H1 (cell line): Measurements from ENCODE around the gene ZNF619. TPM values are rescaled to one million over a fixed set of nuclear protein-coding genes. Genes with fewer than 3 reads are reported as not detected.

Experiments used
- CTCF ChIA-PET: fragments of 300-600 bp; sonication (Branson Sonifier 250); formaldehyde crosslinking; loops from one replicate; lab custom pipeline; 2021; ENCODE audit not compliant: partially characterized antibody; lab: Charles Lee
- POLR2A ChIA-PET: fragments of 300-600 bp; sonication (Branson Sonifier 250); formaldehyde crosslinking; loops from one replicate; lab custom pipeline; 2021; ENCODE audit warnings: inconsistent platforms; ENCODE audit not compliant: partially characterized antibody; lab: Charles Lee
- DNase-seq, 2 experiments: peaks; one replicate each; pipeline versions ENCODE4 v3.0.0 to v3.0.0-alpha.2; 2010 to 2022; ENCODE audit warnings: low spot score in 2 of 2, low read depth in 1 of 2, mixed read lengths in 1 of 2
- FAIRE-seq: peaks from 2 replicates; lab custom pipeline; 2011; peaks lifted over from hg19 to GRCh38; lab: Jason Lieb, UNC
- H2AFZ ChIP-seq: 2 replicates; pipeline ENCODE4 v1.8.1; 2012; ENCODE audit warnings: low read length, inconsistent platforms
- H2AK5ac ChIP-seq: 2 replicates; pipeline ENCODE4 v1.6.1; 2013; ENCODE audit warnings: low read depth, low read length
- H2BK120ac ChIP-seq: replicated peaks from 2 replicates; pipeline ENCODE3; 2013; ENCODE audit warnings: low read depth, low read length, inconsistent platforms
- H2BK12ac ChIP-seq: 2 replicates; pipeline ENCODE4 v1.6.1; 2013; ENCODE audit warnings: low read depth, low read length
- H2BK15ac ChIP-seq: 2 replicates; pipeline ENCODE4 v1.6.1; 2013; ENCODE audit warnings: low read length
- H2BK20ac ChIP-seq: 2 replicates; pipeline ENCODE4 v1.6.1; 2013; ENCODE audit warnings: low read length
- H2BK5ac ChIP-seq: 2 replicates; pipeline ENCODE4 v1.6.1; 2013; ENCODE audit warnings: low read depth, low read length
- H3K14ac ChIP-seq: 2 replicates; pipeline ENCODE4 v1.6.1; 2013; ENCODE audit warnings: inconsistent platforms; ENCODE audit not compliant: insufficient read length
- H3K18ac ChIP-seq: 2 replicates; pipeline ENCODE4 v1.6.1; 2013; ENCODE audit warnings: low read length; ENCODE audit errors: extremely low read depth
- H3K23ac ChIP-seq: 2 replicates; pipeline ENCODE4 v1.6.1; 2013; ENCODE audit warnings: inconsistent platforms; ENCODE audit not compliant: insufficient read length
- H3K23me2 ChIP-seq: 2 replicates; pipeline ENCODE4 v1.6.1; 2013; ENCODE audit warnings: low read depth, low read length
- H3K27ac ChIP-seq: 2 replicates; pipeline ENCODE4 v1.6.1; 2011; ENCODE audit warnings: low read depth, low read length, inconsistent platforms
- H3K27me3 ChIP-seq, 4 experiments: replicated peaks in 1 of 4; 1 replicate in 1 of 4; 2 replicates in 3 of 4; pipeline versions ENCODE4 v1.6.1 to v1.8.1; 2011 to 2013; ENCODE audit warnings: low read length in 3 of 4, mild to moderate bottlenecking in 3 of 4, inconsistent platforms in 2 of 4, mixed read lengths in 2 of 4, moderate library complexity in 1 of 4; ENCODE audit not compliant: control insufficient read depth in 3 of 4, insufficient read depth in 3 of 4; ENCODE audit errors: extremely low read depth in 1 of 4
- H3K36me3 ChIP-seq, 4 experiments: 2 replicates each; pipeline versions ENCODE4 v1.6.1 to v1.8.1; 2011 to 2013; ENCODE audit warnings: mild to moderate bottlenecking in 4 of 4, low read length in 3 of 4, moderate library complexity in 2 of 4, control low read depth in 1 of 4, inconsistent platforms in 1 of 4; ENCODE audit not compliant: insufficient read depth in 4 of 4, control insufficient read depth in 2 of 4
- H3K4ac ChIP-seq: replicated peaks from 2 replicates; pipeline ENCODE3; 2013; ENCODE audit warnings: low read length, low read depth, mixed read lengths, inconsistent platforms; ENCODE audit not compliant: insufficient read length
- H3K4me1 ChIP-seq, 4 experiments: replicated peaks in 1 of 4; 1 replicate in 1 of 4; 2 replicates in 3 of 4; pipeline versions ENCODE4 v1.6.1 to v1.8.1; 2011 to 2013; ENCODE audit warnings: low read length in 3 of 4, inconsistent platforms in 2 of 4, mixed read lengths in 1 of 4; ENCODE audit not compliant: insufficient read depth in 4 of 4, control insufficient read depth in 3 of 4
- H3K4me2 ChIP-seq, 2 experiments: 2 replicates each; pipeline versions ENCODE4 v1.6.1 to v1.8.1; 2011 to 2013; ENCODE audit warnings: low read depth in 2 of 2, low read length in 2 of 2, control low read depth in 1 of 2, inconsistent platforms in 1 of 2, mild to moderate bottlenecking in 1 of 2; ENCODE audit not compliant: insufficient read depth in 1 of 2
- H3K4me3 ChIP-seq, 4 experiments: fragments of 200-600, 300-600 bp in 1 of 4; sonication (generic), shearing (Covaris generic), sonication (Bioruptor Twin) in 1 of 4; 2 replicates each; pipeline versions ENCODE4 v1.5.1 to v1.8.1; 2011 to 2016; ENCODE audit warnings: low read length in 4 of 4, low read depth in 3 of 4, control low read depth in 2 of 4, inconsistent platforms in 2 of 4, mild to moderate bottlenecking in 2 of 4, mixed read lengths in 1 of 4, moderate library complexity in 1 of 4; ENCODE audit not compliant: insufficient read depth in 2 of 4; ENCODE audit errors: extremely low read depth in 1 of 4
- H3K56ac ChIP-seq: replicated peaks from 2 replicates; pipeline ENCODE3; 2013; ENCODE audit warnings: low read depth, mild to moderate bottlenecking, mixed read lengths, low read length, inconsistent platforms; ENCODE audit not compliant: insufficient read length
- H3K79me1 ChIP-seq: 2 replicates; pipeline ENCODE4 v1.6.1; 2013; ENCODE audit warnings: low read depth, low read length, control low read depth
- H3K79me2 ChIP-seq, 2 experiments: 2 replicates each; pipeline versions ENCODE4 v1.6.1 to v1.8.1; 2012 to 2013; ENCODE audit warnings: low read length in 2 of 2, mild to moderate bottlenecking in 2 of 2, inconsistent platforms in 1 of 2; ENCODE audit not compliant: insufficient read depth in 2 of 2, control insufficient read depth in 1 of 2
- H3K9ac ChIP-seq, 4 experiments: replicated peaks in 1 of 4; 1 replicate in 1 of 4; 2 replicates in 3 of 4; pipeline versions ENCODE4 v1.6.1 to v1.8.1; 2011 to 2013; ENCODE audit warnings: low read depth in 3 of 4, low read length in 3 of 4, control low read depth in 2 of 4, mild to moderate bottlenecking in 2 of 4, moderate library complexity in 2 of 4, inconsistent platforms in 1 of 4; ENCODE audit errors: extremely low read depth in 1 of 4
- H3K9me3 ChIP-seq, 2 experiments: 2 replicates each; pipeline versions ENCODE4 v1.6.1 to v1.8.1; 2012 to 2013; ENCODE audit warnings: mild to moderate bottlenecking in 2 of 2, moderate library complexity in 2 of 2, control low read depth in 1 of 2, inconsistent platforms in 1 of 2, low read depth in 1 of 2, low read length in 1 of 2, mixed read lengths in 1 of 2; ENCODE audit not compliant: insufficient read depth in 2 of 2
- H4K20me1 ChIP-seq, 2 experiments: replicated peaks in 1 of 2; 2 replicates each; pipeline versions ENCODE3 to v1.8.1; 2011 to 2013; ENCODE audit warnings: inconsistent platforms in 2 of 2, low read length in 2 of 2, mild to moderate bottlenecking in 1 of 2; ENCODE audit not compliant: insufficient read depth in 2 of 2, control insufficient read depth in 1 of 2
- H4K5ac ChIP-seq: 2 replicates; pipeline ENCODE4 v1.6.1; 2013; ENCODE audit warnings: low read length, low read depth, mixed read lengths, inconsistent platforms; ENCODE audit not compliant: insufficient read length
- H4K8ac ChIP-seq: 2 replicates; pipeline ENCODE4 v1.8.0; 2013; ENCODE audit warnings: mild to moderate bottlenecking, moderate library complexity, low read length, inconsistent platforms; ENCODE audit not compliant: insufficient read depth; ENCODE audit errors: extremely low read depth
- H4K91ac ChIP-seq: replicated peaks from 2 replicates; pipeline ENCODE3; 2013; ENCODE audit warnings: low read length, mixed read lengths, inconsistent platforms; ENCODE audit not compliant: insufficient read length
- BACH1 ChIP-seq: IDR thresholded peaks from 2 replicates; pipeline ENCODE4 v1.6.1; 2012; ENCODE audit warnings: low read length, improper control_type of control experiment
- CEBPB ChIP-seq: IDR thresholded peaks from 2 replicates; pipeline ENCODE4 v1.6.1; 2012; ENCODE audit warnings: low read depth, low read length
- E2F6 ChIP-seq: IDR thresholded peaks from 2 replicates; pipeline ENCODE4 v1.6.1; 2012; ENCODE audit warnings: inconsistent platforms
- GABPA ChIP-seq: IDR thresholded peaks from 2 replicates; pipeline ENCODE4 v1.6.1; 2011; ENCODE audit warnings: mild to moderate bottlenecking, low read length, moderate library complexity, borderline replicate concordance; ENCODE audit not compliant: insufficient read depth
- HDAC2 ChIP-seq, 2 experiments: fragments of 300-600 bp in 1 of 2; sonication (generic) in 1 of 2; IDR thresholded peaks; 2 replicates each; pipeline ENCODE4 v1.6.1; 2011 to 2012; ENCODE audit warnings: low read depth in 2 of 2, low read length in 2 of 2, mild to moderate bottlenecking in 2 of 2, moderate library complexity in 2 of 2, borderline replicate concordance in 1 of 2, inconsistent platforms in 1 of 2
- KDM1A ChIP-seq: fragments of 200-600, 300-600 bp; sonication (generic); IDR thresholded peaks from 2 replicates; pipeline ENCODE4 v1.7.1; 2016; ENCODE audit warnings: mild to moderate bottlenecking, low read length, borderline replicate concordance
- RAD21 ChIP-seq, 2 experiments: IDR thresholded peaks in 1 of 2; conservative IDR thresholded peaks in 1 of 2; 2 replicates each; pipeline ENCODE4 v1.6.1; 2011; ENCODE audit warnings: low read depth in 2 of 2, low read length in 2 of 2, improper control_type of control experiment in 1 of 2, inconsistent platforms in 1 of 2, mild to moderate bottlenecking in 1 of 2, moderate library complexity in 1 of 2
- SAP30 ChIP-seq: fragments of 300-600 bp; sonication (generic); IDR thresholded peaks from 2 replicates; pipeline ENCODE4 v1.7.1; 2012; ENCODE audit warnings: low read length, moderate library complexity, mild to moderate bottlenecking, inconsistent platforms; ENCODE audit not compliant: insufficient read depth, insufficient replicate concordance
- SUZ12 ChIP-seq: fragments of 200-600 bp; sonication (generic); IDR thresholded peaks from 2 replicates; pipeline ENCODE4 v1.6.1; 2012; ENCODE audit warnings: mild to moderate bottlenecking, inconsistent platforms, low read length, moderate library complexity, mixed read lengths
- ZNF274 ChIP-seq: IDR thresholded peaks from 2 replicates; pipeline ENCODE4 v1.7.0; 2012; ENCODE audit warnings: low read length, borderline replicate concordance; ENCODE audit errors: extremely low read depth
- WGBS, 2 experiments: shearing (Covaris generic) in 1 of 2; methylation state at CpG; one replicate each; pipeline versions ENCODE4 v1.1.6 to v1.1.7; 2013 to 2015; ENCODE audit warnings: low lambda C conversion rate in 2 of 2, mixed read lengths in 2 of 2, inconsistent platforms in 1 of 2, low coverage in 1 of 2, missing lambda C conversion rate in 1 of 2; ENCODE audit not compliant: insufficient replicate concordance in 2 of 2, insufficient coverage in 1 of 2, insufficient read length in 1 of 2; ENCODE audit errors: extremely low coverage in 1 of 2, missing lambda C conversion rate in 1 of 2; 5-methylcytosine and 5-hydroxymethylcytosine counted together
- polyA plus RNA-seq, 7 experiments: library from polyadenylated mRNA; depleted of rRNA in 3 of 7; stranded (reverse) in 5 of 7; unstranded in 2 of 7; fragments of >200 nt in 5 of 7; fragments of 200-250 nt in 2 of 7; gene quantifications; 1 replicate in 5 of 7; 2 replicates in 1 of 7; 4 replicates in 1 of 7; pipeline versions ENCODE4 v1.2.1 to v1.2.3, GENCODE V29; 2011 to 2013; ENCODE audit warnings: missing spikeins in 2 of 7, mixed read lengths in 2 of 7
- total RNA-seq: library from RNA; stranded (reverse); fragmentation: NEBNext Ultra II Directional; extraction: Animal tissue kit (Norgen Biotek cat#: 25700); gene quantifications from 2 replicates; pipeline ENCODE4 v1.2.1, GENCODE V29; 2021

ZNF619 gene
- total and polyA plus RNA-seq, 2 of the 8 experiments (the other 6 are each of a cell fraction or from before 2014, with no cell fraction given): 2.3 to 8.2 TPM

GRCh38 chr3:40437889-40438288 lies 39.0 kb upstream of the ZNF619 start:
- no peak for DNase-seq
- H3K4me1 ChIP-seq: no peaks in the 10 kb centered on the region
- H3K79me2 ChIP-seq: no peaks in the 10 kb centered on the region
- no peak overlapping the region for H2BK15ac ChIP-seq
- peak; percentile 24 for FAIRE-seq
- H3K27me3 ChIP-seq: no peaks in the 10 kb centered on the region
- WGBS, 2 experiments: 82% methylated on average over 5 of the region's 5 CpGs; no CpG with 5 or more reads in 1 of the 2 experiments
- H3K4ac ChIP-seq: no peak overlapping the region
- no peaks in the 10 kb centered on the region for H3K79me1 ChIP-seq
- no peak overlapping the region for H3K9ac ChIP-seq
- H4K20me1 ChIP-seq: no peaks in the 10 kb centered on the region
- ChIA-PET CTCF (interaction anchor here (1.5 to 1.8 kb wide), 2 partner anchors 8 to 110 kb away, joined by 4 read pairs; no protein-coding TSS in a partner anchor), POLR2A (interaction anchor here (0.6 to 1.2 kb wide), 2 partner anchors 8 to 128 kb away, joined by 3 read pairs; partner anchors contain the start of gene EIF1B)
- no peak overlapping the region for H2BK5ac ChIP-seq
- H3K23ac ChIP-seq: no peak overlapping the region
- H2BK120ac ChIP-seq: no peak overlapping the region
- no peak overlapping the region for H4K5ac ChIP-seq
- no peak overlapping the region for H2BK20ac ChIP-seq
- no peak overlapping the region for H3K4me2 ChIP-seq
- no peak overlapping the region for H2BK12ac ChIP-seq
- H2AK5ac ChIP-seq: no peak overlapping the region
- H3K27ac ChIP-seq: no peak overlapping the region
- H4K8ac ChIP-seq: no peak overlapping the region
- no peaks in the 10 kb centered on the region for H3K36me3 ChIP-seq
- peaks cover 0 to 3% of the 10 kb centered on the region in 2 experiments; a peak in 1 of 4 replicates for H3K9me3 ChIP-seq
- no peak overlapping the region for H4K91ac ChIP-seq
- no peak overlapping the region for H3K4me3 ChIP-seq
- H3K56ac ChIP-seq: no peak overlapping the region
- no peak overlapping the region for H3K18ac ChIP-seq
- no peak overlapping the region for H2AFZ ChIP-seq
- H3K23me2 ChIP-seq: no peaks in the 10 kb centered on the region
- no peak overlapping the region for H3K14ac ChIP-seq
- TF ChIP-seq HDAC2 (IDR thresholded peaks at IDR 0.05; ENCODE audit: borderline replicate concordance in 1 of 2, low read depth in 2 of 2, low read length in 2 of 2): no peak
- no peak for TF ChIP-seq SAP30
- TF ChIP-seq BACH1: no peak
- TF ChIP-seq SUZ12: no peak
- TF ChIP-seq E2F6: no peak
- TF ChIP-seq KDM1A: no peak
- TF ChIP-seq RAD21 (IDR thresholded peaks at IDR 0.05 in 1 of 2, conservative IDR thresholded peaks at IDR 0.05 in 1 of 2; ENCODE audit: low read depth in 2 of 2, low read length in 2 of 2): no peak
- TF ChIP-seq GABPA: no peak
- TF ChIP-seq ZNF274: no peak
- no peak for TF ChIP-seq CEBPB
